Stimulated activated CD8-positive, alpha-beta memory T cell treated with anti-CD3 and anti-CD28 coated beads, Interleukin-7, amount 100 ng/mL, for 1 hour (primary cell): ENCODE data around the gene PCBP3.
"Not testable (repeated sequence)": the region's sequence is repeated elsewhere in the genome, so short reads cannot be mapped to it uniquely, and the experiment has no call there.

Experiments
- DNase-seq, 2 donors: peaks; one replicate each; pipeline ENCODE4 v3.0.0-alpha.2; 2020; ENCODE audit warnings: low read depth in 2 of 2

PCBP3 gene

GRCh38 chr21:45875416-45875760 is 231.9 kb downstream of the PCBP3 start:
- no peak for DNase-seq

- DNase-seq = no peak
Observed at GRCh38 chr21:45875881-45876280, 232.4 kb downstream of the PCBP3 start.

- no peak for DNase-seq
Observed at GRCh38 chr21:45876381-45877170, 233.1 kb downstream of the PCBP3 start.

- no peak for DNase-seq
Observed at GRCh38 chr21:45877171-45877438, 233.6 kb downstream of the PCBP3 start.

- no peak for DNase-seq
Observed at GRCh38 chr21:45877821-45878469, 234.4 kb downstream of the PCBP3 start.

- peak; percentile 34 to 53 for DNase-seq
Observed at GRCh38 chr21:45880097-45881068, 236.9 kb downstream of the PCBP3 start.

GRCh38 chr21:45882645-45883044 is 239.1 kb downstream of the PCBP3 start:
- DNase-seq = no peak

GRCh38 chr21:45883090-45883489 is 239.6 kb downstream of the PCBP3 start:
- no peak for DNase-seq

GRCh38 chr21:45885597-45885929 is 242.0 kb downstream of the PCBP3 start:
- DNase-seq = no peak

GRCh38 chr21:45885930-45886601 is 242.5 kb downstream of the PCBP3 start:
- not testable (repeated sequence) for DNase-seq

- no peak for DNase-seq
Observed at GRCh38 chr21:45886610-45887026, 243.1 kb downstream of the PCBP3 start.

GRCh38 chr21:45887120-45887611 is 243.6 kb downstream of the PCBP3 start:
- no peak for DNase-seq

GRCh38 chr21:45887788-45888187 is 244.3 kb downstream of the PCBP3 start:
- DNase-seq = no peak

GRCh38 chr21:45888386-45889009 is 245.0 kb downstream of the PCBP3 start:
- no peak for DNase-seq

GRCh38 chr21:45889256-45889655 is 245.7 kb downstream of the PCBP3 start:
- DNase-seq = no peak

- DNase-seq = no peak
Observed at GRCh38 chr21:45889961-45890360, 246.4 kb downstream of the PCBP3 start.

GRCh38 chr21:45891388-45892155 is 248.0 kb downstream of the PCBP3 start:
- no peak for DNase-seq

- DNase-seq = peak in 1 of 2 donors; percentile 2
Observed at GRCh38 chr21:45892156-45892915, 248.8 kb downstream of the PCBP3 start.

GRCh38 chr21:45892916-45893739 is 249.6 kb downstream of the PCBP3 start:
- DNase-seq = no peak
